Fibroblast of skin of right biceps (primary cell): ENCODE measurements around the gene CAMK2D.

Source experiments
- DNase-seq: peaks from one replicate; pipeline ENCODE4 v3.0.0-alpha.2; 2013

CAMK2D gene

GRCh38 chr4:113762186-113763028 lies 869 bp upstream of the CAMK2D start:
- peak; percentile 100 for DNase-seq

- DNase-seq, result peak; percentile 74
These were observed 531 bp downstream of the CAMK2D start for GRCh38 chr4:113760795-113761619.

- peak; percentile 50 for DNase-seq
These were observed 1.3 kb downstream of the CAMK2D start for GRCh38 chr4:113760094-113760794.

GRCh38 chr4:113759696-113760093 lies 1.8 kb downstream of the CAMK2D start:
- no peak for DNase-seq

GRCh38 chr4:113758372-113758771 lies 3.2 kb downstream of the CAMK2D start:
- DNase-seq, result peak; percentile 93

- DNase-seq, result no peak
These were observed 4.1 kb downstream of the CAMK2D start for GRCh38 chr4:113757486-113757885.

GRCh38 chr4:113756005-113756410 lies 5.5 kb downstream of the CAMK2D start:
- peak; percentile 92 for DNase-seq

GRCh38 chr4:113750734-113751133 lies 10.8 kb downstream of the CAMK2D start:
- no peak for DNase-seq

GRCh38 chr4:113750296-113750695 lies 11.2 kb downstream of the CAMK2D start:
- no peak for DNase-seq

- DNase-seq, result no peak
These were observed 12.4 kb downstream of the CAMK2D start for GRCh38 chr4:113749178-113749577.

GRCh38 chr4:113747949-113748348 lies 13.6 kb downstream of the CAMK2D start:
- DNase-seq, result no peak

GRCh38 chr4:113745711-113746110 lies 15.8 kb downstream of the CAMK2D start:
- DNase-seq, result no peak

GRCh38 chr4:113744667-113745240 lies 16.8 kb downstream of the CAMK2D start:
- no peak for DNase-seq

GRCh38 chr4:113743690-113744089 lies 17.8 kb downstream of the CAMK2D start:
- no peak for DNase-seq

- DNase-seq, result no peak
These were observed 18.9 kb downstream of the CAMK2D start for GRCh38 chr4:113742643-113743042.

- no peak for DNase-seq
These were observed 19.6 kb downstream of the CAMK2D start for GRCh38 chr4:113741956-113742355.

GRCh38 chr4:113740857-113741379 lies 20.6 kb downstream of the CAMK2D start:
- no peak for DNase-seq

GRCh38 chr4:113739197-113739596 lies 22.3 kb downstream of the CAMK2D start:
- DNase-seq, result no peak

GRCh38 chr4:113738251-113738650 lies 23.3 kb downstream of the CAMK2D start:
- peak; percentile 71 for DNase-seq

GRCh38 chr4:113733685-113734084 lies 27.9 kb downstream of the CAMK2D start:
- no peak for DNase-seq

GRCh38 chr4:113732967-113733527 lies 28.5 kb downstream of the CAMK2D start:
- DNase-seq, result no peak

GRCh38 chr4:113730467-113731216 lies 30.9 kb downstream of the CAMK2D start:
- DNase-seq, result no peak
